ENCODE data around the gene LYST.

Gene LYST

DNA sequence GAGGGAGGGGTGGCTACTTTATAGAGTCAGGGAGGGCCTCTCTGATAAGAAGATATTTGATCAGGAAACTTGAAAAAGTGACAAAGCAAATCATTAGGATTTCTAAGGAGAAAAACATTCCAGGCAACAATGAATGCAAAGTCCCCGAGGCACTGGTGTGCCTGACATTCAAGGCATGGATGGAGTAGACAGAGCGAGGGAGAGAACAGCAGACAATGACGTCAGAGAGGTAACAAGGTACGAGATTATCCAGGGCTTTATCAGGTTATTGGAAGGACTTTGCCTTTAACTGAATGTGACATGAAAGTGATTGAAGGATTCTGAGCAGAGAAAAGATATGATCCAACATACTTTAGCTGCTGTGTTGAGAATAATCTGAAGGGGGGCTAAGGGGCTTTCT, 144.7 kb downstream of the LYST start:
- Histone ChIP-seq H3K9ac (no peak overlapping the region), H3K27me3 (ENCODE audit: control insufficient read depth, insufficient read depth, low read length) (no peaks in the 10 kb centered on the region), H3K9me3 (ENCODE audit: control insufficient read depth, low read length) (no peaks in the 10 kb centered on the region), H3K4me3 (ENCODE audit: low read depth, low read length) (no peak overlapping the region), H2AFZ (no peak overlapping the region), H3K79me2 (no peaks in the 10 kb centered on the region), H3K4me1 (no peaks in the 10 kb centered on the region), H3K4me2 (ENCODE audit: low read length) (no peak overlapping the region), H3K36me3 (ENCODE audit: control insufficient read depth, insufficient read depth, low read length) (no peaks in the 10 kb centered on the region), H3K27ac (no peak overlapping the region)
- TF ChIP-seq, protein P1, sequence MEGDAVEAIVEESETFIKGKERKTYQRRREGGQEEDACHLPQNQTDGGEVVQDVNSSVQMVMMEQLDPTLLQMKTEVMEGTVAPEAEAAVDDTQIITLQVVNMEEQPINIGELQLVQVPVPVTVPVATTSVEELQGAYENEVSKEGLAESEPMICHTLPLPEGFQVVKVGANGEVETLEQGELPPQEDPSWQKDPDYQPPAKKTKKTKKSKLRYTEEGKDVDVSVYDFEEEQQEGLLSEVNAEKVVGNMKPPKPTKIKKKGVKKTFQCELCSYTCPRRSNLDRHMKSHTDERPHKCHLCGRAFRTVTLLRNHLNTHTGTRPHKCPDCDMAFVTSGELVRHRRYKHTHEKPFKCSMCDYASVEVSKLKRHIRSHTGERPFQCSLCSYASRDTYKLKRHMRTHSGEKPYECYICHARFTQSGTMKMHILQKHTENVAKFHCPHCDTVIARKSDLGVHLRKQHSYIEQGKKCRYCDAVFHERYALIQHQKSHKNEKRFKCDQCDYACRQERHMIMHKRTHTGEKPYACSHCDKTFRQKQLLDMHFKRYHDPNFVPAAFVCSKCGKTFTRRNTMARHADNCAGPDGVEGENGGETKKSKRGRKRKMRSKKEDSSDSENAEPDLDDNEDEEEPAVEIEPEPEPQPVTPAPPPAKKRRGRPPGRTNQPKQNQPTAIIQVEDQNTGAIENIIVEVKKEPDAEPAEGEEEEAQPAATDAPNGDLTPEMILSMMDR (IDR thresholded peaks at IDR 0.05): no peak

DNA sequence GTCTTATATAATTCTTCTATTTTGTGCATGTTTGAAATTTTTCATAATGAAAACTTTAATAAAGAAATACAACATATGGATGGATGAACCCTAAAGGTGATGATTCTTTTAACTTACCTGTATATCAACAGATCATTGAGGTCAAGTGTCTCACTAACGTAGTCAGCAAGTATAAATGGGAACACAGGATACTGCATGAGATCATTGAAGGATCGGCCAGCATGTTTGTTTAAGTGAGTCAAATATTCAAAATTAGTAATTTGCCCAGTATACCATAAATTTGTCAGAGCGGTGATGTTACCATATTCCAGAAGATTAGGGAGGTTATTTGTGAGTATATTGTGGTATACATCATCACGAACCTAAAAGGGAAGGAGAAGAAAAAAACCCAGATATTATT, 146.2 kb downstream of the LYST start:
- Histone ChIP-seq H3K79me2 (no peaks in the 10 kb centered on the region), H3K36me3 (ENCODE audit: control insufficient read depth, insufficient read depth, low read length) (no peaks in the 10 kb centered on the region)

DNA sequence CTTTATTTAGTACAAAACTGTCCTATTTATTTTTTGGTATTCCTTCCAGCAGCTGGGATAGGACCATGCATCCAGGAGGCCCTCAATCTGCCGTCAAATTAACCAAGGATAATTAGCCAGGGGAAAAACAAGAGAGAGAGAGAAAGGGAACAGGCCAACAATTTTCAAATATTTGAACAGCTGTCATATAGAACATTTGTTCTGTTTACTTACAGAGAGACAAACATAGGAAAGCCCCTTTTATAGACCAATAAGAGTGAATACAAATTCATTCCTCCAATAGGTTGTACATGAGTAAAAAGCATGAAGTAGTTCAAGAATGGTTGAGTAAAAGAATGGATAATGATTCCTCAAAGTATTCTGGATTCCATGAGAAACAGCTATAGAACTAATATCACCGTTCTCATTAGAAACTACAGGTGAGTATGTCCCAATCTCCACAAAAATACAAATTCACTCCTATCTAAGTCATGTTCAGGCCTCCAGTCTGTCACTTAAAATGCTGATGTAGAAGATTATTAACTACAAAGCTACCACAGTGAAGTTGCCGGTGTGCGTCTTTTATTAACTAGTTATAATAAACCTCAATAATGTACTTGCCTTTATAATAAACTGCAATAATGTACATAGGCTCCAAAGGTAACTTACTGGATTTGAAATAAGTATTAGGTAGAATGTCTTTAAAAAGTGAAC, 152.4 kb downstream of the LYST start:
- Histone ChIP-seq H3K79me2 (no peaks in the 10 kb centered on the region), H3K27ac (no peak overlapping the region), H3K36me3 (ENCODE audit: control insufficient read depth, insufficient read depth, low read length) (no peaks in the 10 kb centered on the region), H3K27me3 (ENCODE audit: control insufficient read depth, insufficient read depth, low read length) (no peaks in the 10 kb centered on the region), H2AFZ (no peak overlapping the region), H3K9me3 (ENCODE audit: control insufficient read depth, low read length) (no peaks in the 10 kb centered on the region), H3K4me3 (ENCODE audit: low read depth, low read length) (no peak overlapping the region), H3K4me2 (ENCODE audit: low read length) (no peak overlapping the region), H3K4me1 (no peaks in the 10 kb centered on the region), H3K9ac (no peak overlapping the region)
- TF ChIP-seq, protein P1 (IDR thresholded peaks at IDR 0.05): no peak

More for the DNA sequence above, 146.2 kb downstream of the LYST start:
- no peak overlapping the region for H3K9ac ChIP-seq
- H3K9me3 ChIP-seq (ENCODE audit: control insufficient read depth, low read length): no peaks in the 10 kb centered on the region
- H3K4me3 ChIP-seq (ENCODE audit: low read depth, low read length): no peak overlapping the region
- H3K4me2 ChIP-seq (ENCODE audit: low read length): no peak overlapping the region
- TF ChIP-seq, protein P1 (IDR thresholded peaks at IDR 0.05): no peak
- H3K27me3 ChIP-seq (ENCODE audit: control insufficient read depth, insufficient read depth, low read length): no peaks in the 10 kb centered on the region
- no peak overlapping the region for H2AFZ ChIP-seq
- H3K27ac ChIP-seq: no peak overlapping the region
- no peaks in the 10 kb centered on the region for H3K4me1 ChIP-seq

DNA sequence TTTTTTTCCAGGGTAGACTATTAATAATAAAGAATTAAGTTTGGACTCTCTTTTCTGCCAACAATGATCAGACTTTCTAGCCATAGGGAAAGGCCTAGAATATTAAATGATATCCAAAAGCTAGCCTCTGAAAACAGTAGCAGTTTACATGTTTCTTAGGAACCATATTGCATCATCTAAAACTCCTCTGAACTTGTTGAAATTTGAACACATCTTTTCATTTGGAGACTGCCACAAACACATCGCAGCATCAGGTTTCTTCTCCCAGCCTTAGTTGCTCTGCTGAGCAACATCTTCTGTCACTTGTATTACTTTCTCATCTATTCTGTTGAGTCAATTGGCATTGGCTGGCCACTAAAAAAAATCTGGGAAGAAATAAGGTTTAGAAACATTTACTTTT, 153.9 kb downstream of the LYST start:
- Histone ChIP-seq H3K36me3 (ENCODE audit: control insufficient read depth, insufficient read depth, low read length) (no peaks in the 10 kb centered on the region), H3K9ac (no peak overlapping the region)

More for the DNA sequence above, 153.9 kb downstream of the LYST start:
- no peaks in the 10 kb centered on the region for H3K4me1 ChIP-seq
- H3K27me3 ChIP-seq (ENCODE audit: control insufficient read depth, insufficient read depth, low read length): no peaks in the 10 kb centered on the region
- no peaks in the 10 kb centered on the region for H3K79me2 ChIP-seq
- no peak overlapping the region for H3K4me2 ChIP-seq (ENCODE audit: low read length)
- no peak overlapping the region for H2AFZ ChIP-seq
- H3K4me3 ChIP-seq (ENCODE audit: low read depth, low read length): no peak overlapping the region
- TF ChIP-seq, protein P1 (IDR thresholded peaks at IDR 0.05): no peak
- H3K9me3 ChIP-seq (ENCODE audit: control insufficient read depth, low read length): no peaks in the 10 kb centered on the region
- H3K27ac ChIP-seq: no peak overlapping the region

Measured in parathyroid adenoma (tissue), 2 donors.